ENCODE measurements around the gene LGALS8.

Gene LGALS8

GRCh38 chr1:236545621-236546169 is 21.9 kb downstream of the LGALS8 start:
- TF ChIP-seq CTCF (IDR thresholded peaks at IDR 0.05; ENCODE audit: low read depth, low read length), result no peak
- H3K4me3 ChIP-seq (ENCODE audit: low read depth, low read length), result no peak overlapping the region

- no peak for TF ChIP-seq CTCF (IDR thresholded peaks at IDR 0.05; ENCODE audit: low read depth, low read length)
These were observed 24.7 kb downstream of the LGALS8 start for GRCh38 chr1:236548452-236548851.

GRCh38 chr1:236550961-236551851 is 27.4 kb downstream of the LGALS8 start:
- H3K4me3 ChIP-seq (ENCODE audit: low read depth, low read length), result no peak overlapping the region
- TF ChIP-seq CTCF (IDR thresholded peaks at IDR 0.05; ENCODE audit: low read depth, low read length), result no peak

More at GRCh38 chr1:236548452-236548851, 24.7 kb downstream of the LGALS8 start:
- H3K4me3 ChIP-seq (ENCODE audit: low read depth, low read length), result no peak overlapping the region

GRCh38 chr1:236552096-236552495 is 28.3 kb downstream of the LGALS8 start:
- no peak overlapping the region for H3K4me3 ChIP-seq (ENCODE audit: low read depth, low read length)
- no peak for TF ChIP-seq CTCF (IDR thresholded peaks at IDR 0.05; ENCODE audit: low read depth, low read length)

- TF ChIP-seq CTCF (IDR thresholded peaks at IDR 0.05; ENCODE audit: low read depth, low read length), result no peak
- no peak overlapping the region for H3K4me3 ChIP-seq (ENCODE audit: low read depth, low read length)
These were observed 29.1 kb downstream of the LGALS8 start for GRCh38 chr1:236552901-236553300.

GRCh38 chr1:236553370-236553769 is 29.6 kb downstream of the LGALS8 start:
- no peak for TF ChIP-seq CTCF (IDR thresholded peaks at IDR 0.05; ENCODE audit: low read depth, low read length)

GRCh38 chr1:236556606-236557005 is 32.8 kb downstream of the LGALS8 start:
- TF ChIP-seq CTCF (IDR thresholded peaks at IDR 0.05; ENCODE audit: low read depth, low read length), result no peak

More at GRCh38 chr1:236553370-236553769, 29.6 kb downstream of the LGALS8 start:
- H3K4me3 ChIP-seq (ENCODE audit: low read depth, low read length), result no peak overlapping the region

More at GRCh38 chr1:236556606-236557005, 32.8 kb downstream of the LGALS8 start:
- H3K4me3 ChIP-seq (ENCODE audit: low read depth, low read length), result no peak overlapping the region

Data from WI38 (cell line).